ENCODE results near the gene HMCN1. TPM values are rescaled to one million over a fixed set of nuclear protein-coding genes. Genes with fewer than 3 reads are reported as not detected.
A peak's percentile ranks its signal among the peaks of the same experiment; 100 is the strongest.

Gene HMCN1
- total and polyA plus RNA-seq, 2 experiments from 2014 or later: 1.6 to 8.7 TPM

- H3K9me2 ChIP-seq (ENCODE audit: insufficient read depth): 0 out of 2 replicates have a peak, but pooled peaks cover 5% of the 10 kb centered on the region
- H3K79me2 ChIP-seq (replicated peaks; ENCODE audit: insufficient read depth): no peaks in the 10 kb centered on the region
- Mint-ChIP-seq H3K4me1 (no peaks in the 10 kb centered on the region), H3K27me3 (ENCODE audit: insufficient read depth, low read depth, poor library complexity) (peaks cover 2% of the 10 kb centered on the region), H3K9me3 (no peaks in the 10 kb centered on the region), H3K4me3 (no peak overlapping the region), H3K36me3 (ENCODE audit: low read depth) (no peaks in the 10 kb centered on the region), H3K27ac (no peak overlapping the region)
- no peak overlapping the region for H3K27ac ChIP-seq (ENCODE audit: low read depth)
- ATAC-seq (no peak), DNase-seq (ENCODE audit: low spot score) (no peak)
- no peaks in the 10 kb centered on the region for H3K4me1 ChIP-seq (ENCODE audit: insufficient read depth)
- no peak overlapping the region for H3K4me2 ChIP-seq
- TF ChIP-seq ZNF114 (CRISPR knock-in tag; IDR thresholded peaks at IDR 0.05) (no peak), CREB1 (CRISPR knock-in tag; IDR thresholded peaks at IDR 0.05; ENCODE audit: low read depth) (no peak), STAT1 (IDR thresholded peaks at IDR 0.05; ENCODE audit: unreplicated experiment) (no peak), REST (IDR thresholded peaks at IDR 0.05; ENCODE audit: unreplicated experiment) (no peak), EZH2phosphoT487 (IDR thresholded peaks at IDR 0.05; ENCODE audit: unreplicated experiment) (no peak), CTCF (conservative IDR thresholded peaks at IDR 0.05; ENCODE audit: low read depth in 2 of 2) (no peak), ETS1 (IDR thresholded peaks at IDR 0.05) (no peak), ZNF331 (CRISPR knock-in tag; IDR thresholded peaks at IDR 0.05; ENCODE audit: low read depth) (no peak), EZH2 (IDR thresholded peaks at IDR 0.05; ENCODE audit: low read depth, unreplicated experiment) (no peak), ZNF462 (CRISPR knock-in tag; IDR thresholded peaks at IDR 0.05) (no peak), NANOG (IDR thresholded peaks at IDR 0.05; ENCODE audit: borderline replicate concordance) (no peak), POLR2AphosphoS5 (IDR thresholded peaks at IDR 0.05; ENCODE audit: low read depth) (no peak), JUNB (IDR thresholded peaks at IDR 0.05; ENCODE audit: unreplicated experiment) (no peak)
- H3K4me3 ChIP-seq: no peak overlapping the region
- H2AFZ ChIP-seq: 0 out of 2 replicates have a peak overlapping the region, but pooled peaks have one; percentile 7
- no peaks in the 10 kb centered on the region for H3K27me3 ChIP-seq (ENCODE audit: insufficient read depth)
- no peaks in the 10 kb centered on the region for H3F3A ChIP-seq (replicated peaks; ENCODE audit: low read depth)
- H4K20me1 ChIP-seq (replicated peaks; ENCODE audit: insufficient read depth): no peaks in the 10 kb centered on the region
- H3K36me3 ChIP-seq (ENCODE audit: insufficient read depth): no peaks in the 10 kb centered on the region
Observed at GRCh38 chr1:186220067-186220466, 485.9 kb downstream of the HMCN1 start.
